ENCODE results near the gene KCTD15. TPM values are rescaled to one million over a fixed set of nuclear protein-coding genes. Genes with fewer than 3 reads are reported as not detected.

Gene KCTD15
- polyA plus RNA-seq, 3 donors, result 1.6 to 43.2 (median 2.1) TPM

DNA sequence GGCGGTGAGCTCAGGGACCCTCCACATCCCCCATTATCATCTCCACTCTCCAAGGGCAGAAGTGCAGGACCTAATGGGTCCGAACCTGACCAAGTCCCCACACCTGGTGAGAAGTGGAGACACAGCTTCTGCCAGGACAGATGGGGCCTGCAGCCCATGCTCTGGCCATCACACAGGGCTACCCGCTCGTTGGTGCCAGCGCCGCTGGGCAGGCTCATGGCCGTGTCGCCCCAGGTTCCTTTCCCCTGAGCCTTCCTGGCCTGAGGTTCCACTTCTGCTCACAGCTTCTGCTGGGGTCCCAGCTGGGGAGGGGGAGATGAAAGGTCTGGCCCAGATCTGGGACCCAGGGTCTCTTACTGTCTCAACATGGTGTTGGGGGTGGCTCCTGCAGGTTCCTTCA is 48.4 kb upstream of the KCTD15 start:
- H3K27me3 Mint-ChIP-seq (ENCODE audit: low read depth in 3 of 3), result peaks cover 1 to 3% (median 3%) of the 10 kb centered on the region in 3 donors
- H3K27me3 ChIP-seq (ENCODE audit: control insufficient read depth in 2 of 2, insufficient read depth in 2 of 2, low read length in 2 of 2), result no peaks in the 10 kb centered on the region
- no peaks in the 10 kb centered on the region for H4K20me1 ChIP-seq (ENCODE audit: insufficient read depth, low read length)
- no peaks in the 10 kb centered on the region for H3K36me3 ChIP-seq (replicated peaks in 1 of 2; ENCODE audit: control insufficient read depth in 1 of 2, insufficient read depth in 2 of 2, low read length in 2 of 2)
- no peak overlapping the region for H3K4me3 Mint-ChIP-seq
- WGBS (ENCODE audit: insufficient coverage), result 93% methylated on average over 7 of the region's 8 CpGs
- H3K4me2 ChIP-seq (replicated peaks; ENCODE audit: extremely low read depth, low read length, poor library complexity, severe bottlenecking), result no peak overlapping the region
- DNase-seq, result no peak
- no peak overlapping the region for H3K4me3 ChIP-seq (replicated peaks in 1 of 3; ENCODE audit: low read depth in 2 of 3, low read length in 3 of 3)
- H3K79me2 ChIP-seq (ENCODE audit: insufficient read depth, low read length), result no peaks in the 10 kb centered on the region
- H3K36me3 Mint-ChIP-seq, result no peaks in the 10 kb centered on the region
- H2AFZ ChIP-seq (ENCODE audit: insufficient read depth, low read depth, low read length, poor library complexity, severe bottlenecking), result no peak overlapping the region
- H3K4me1 ChIP-seq (ENCODE audit: control insufficient read depth in 1 of 2, insufficient read depth in 2 of 2, low read length in 2 of 2), result no peaks in the 10 kb centered on the region
- no peaks in the 10 kb centered on the region for H3K4me1 Mint-ChIP-seq
- no peaks in the 10 kb centered on the region for H3K9me3 Mint-ChIP-seq
- H3K27ac ChIP-seq (ENCODE audit: low read depth in 1 of 2, low read length in 2 of 2), result no peak overlapping the region
- H3K27ac Mint-ChIP-seq, result no peak overlapping the region
- H3K9me3 ChIP-seq (replicated peaks in 1 of 2; ENCODE audit: control insufficient read depth in 1 of 2, insufficient read depth in 1 of 2, low read length in 2 of 2), result no peaks in the 10 kb centered on the region
- H3K9ac ChIP-seq (ENCODE audit: insufficient read depth, low read length, poor library complexity, severe bottlenecking), result no peak overlapping the region
- TF ChIP-seq, protein P1, sequence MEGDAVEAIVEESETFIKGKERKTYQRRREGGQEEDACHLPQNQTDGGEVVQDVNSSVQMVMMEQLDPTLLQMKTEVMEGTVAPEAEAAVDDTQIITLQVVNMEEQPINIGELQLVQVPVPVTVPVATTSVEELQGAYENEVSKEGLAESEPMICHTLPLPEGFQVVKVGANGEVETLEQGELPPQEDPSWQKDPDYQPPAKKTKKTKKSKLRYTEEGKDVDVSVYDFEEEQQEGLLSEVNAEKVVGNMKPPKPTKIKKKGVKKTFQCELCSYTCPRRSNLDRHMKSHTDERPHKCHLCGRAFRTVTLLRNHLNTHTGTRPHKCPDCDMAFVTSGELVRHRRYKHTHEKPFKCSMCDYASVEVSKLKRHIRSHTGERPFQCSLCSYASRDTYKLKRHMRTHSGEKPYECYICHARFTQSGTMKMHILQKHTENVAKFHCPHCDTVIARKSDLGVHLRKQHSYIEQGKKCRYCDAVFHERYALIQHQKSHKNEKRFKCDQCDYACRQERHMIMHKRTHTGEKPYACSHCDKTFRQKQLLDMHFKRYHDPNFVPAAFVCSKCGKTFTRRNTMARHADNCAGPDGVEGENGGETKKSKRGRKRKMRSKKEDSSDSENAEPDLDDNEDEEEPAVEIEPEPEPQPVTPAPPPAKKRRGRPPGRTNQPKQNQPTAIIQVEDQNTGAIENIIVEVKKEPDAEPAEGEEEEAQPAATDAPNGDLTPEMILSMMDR (IDR thresholded peaks at IDR 0.05), result no peak
- intact Hi-C loops (cut with micrococcal nuclease), result no loop called here

DNA sequence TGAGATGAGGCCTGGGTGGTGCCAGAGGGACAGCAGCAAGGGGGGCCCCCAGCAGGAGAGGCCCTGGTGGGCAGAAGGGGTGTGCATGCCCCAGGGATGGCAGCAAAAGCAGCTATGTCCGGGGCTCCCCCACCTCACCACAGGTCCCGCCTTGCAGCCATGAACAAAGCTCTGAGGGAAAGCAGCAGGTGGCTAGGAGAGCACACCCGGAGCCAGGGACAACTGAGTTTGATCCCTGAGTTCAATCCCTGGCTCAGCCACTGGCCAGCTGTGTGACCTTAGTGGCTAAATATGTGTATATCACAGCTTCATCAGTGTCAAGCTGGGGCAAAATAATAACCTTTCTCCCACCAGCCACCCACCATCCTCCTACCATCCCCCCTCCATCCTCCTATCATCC is 47.7 kb upstream of the KCTD15 start:
- no peaks in the 10 kb centered on the region for H3K79me2 ChIP-seq (ENCODE audit: insufficient read depth, low read length)
- H3K9ac ChIP-seq (ENCODE audit: insufficient read depth, low read length, poor library complexity, severe bottlenecking), result no peak overlapping the region

More for the DNA sequence above, 47.7 kb upstream of the KCTD15 start:
- H3K27me3 Mint-ChIP-seq (ENCODE audit: low read depth in 3 of 3), result peaks cover 1 to 3% (median 3%) of the 10 kb centered on the region in 3 donors
- TF ChIP-seq, protein P1 (IDR thresholded peaks at IDR 0.05), result no peak
- H3K36me3 ChIP-seq (replicated peaks in 1 of 2; ENCODE audit: control insufficient read depth in 1 of 2, insufficient read depth in 2 of 2, low read length in 2 of 2), result no peaks in the 10 kb centered on the region
- no peak overlapping the region for H3K4me2 ChIP-seq (replicated peaks; ENCODE audit: extremely low read depth, low read length, poor library complexity, severe bottlenecking)
- H3K9me3 Mint-ChIP-seq, result no peaks in the 10 kb centered on the region
- H3K9me3 ChIP-seq (replicated peaks in 1 of 2; ENCODE audit: control insufficient read depth in 1 of 2, insufficient read depth in 1 of 2, low read length in 2 of 2), result no peaks in the 10 kb centered on the region
- H3K4me1 Mint-ChIP-seq, result no peaks in the 10 kb centered on the region
- no peaks in the 10 kb centered on the region for H3K27me3 ChIP-seq (ENCODE audit: control insufficient read depth in 2 of 2, insufficient read depth in 2 of 2, low read length in 2 of 2)
- no peak for DNase-seq
- H4K20me1 ChIP-seq (ENCODE audit: insufficient read depth, low read length), result no peaks in the 10 kb centered on the region
- 79% methylated on average over 2 of the region's 3 CpGs for WGBS (ENCODE audit: insufficient coverage)
- H3K27ac Mint-ChIP-seq, result no peak overlapping the region
- H3K36me3 Mint-ChIP-seq, result no peaks in the 10 kb centered on the region
- intact Hi-C loops (cut with micrococcal nuclease), result no loop called here
- H3K27ac ChIP-seq (ENCODE audit: low read depth in 1 of 2, low read length in 2 of 2), result no peak overlapping the region
- H3K4me1 ChIP-seq (ENCODE audit: control insufficient read depth in 1 of 2, insufficient read depth in 2 of 2, low read length in 2 of 2), result no peaks in the 10 kb centered on the region
- H2AFZ ChIP-seq (ENCODE audit: insufficient read depth, low read depth, low read length, poor library complexity, severe bottlenecking), result no peak overlapping the region
- H3K4me3 Mint-ChIP-seq, result no peak overlapping the region
- H3K4me3 ChIP-seq (replicated peaks in 1 of 3; ENCODE audit: low read depth in 2 of 3, low read length in 3 of 3), result no peak overlapping the region
